Mesenchymal stem cell (in vitro differentiated cells and primary cell): ENCODE data around the gene SLK.

ENCODE experiments used
- DNase-seq: peaks from one replicate; pipeline ENCODE4 v3.0.0-alpha.2; 2013
- H2AFZ ChIP-seq: one replicate; pipeline ENCODE4 v1.6.1; 2013; ENCODE audit warnings: low read depth, mild to moderate bottlenecking, control low read depth, inconsistent platforms, low read length, moderate library complexity
- H2AK5ac ChIP-seq: 2 replicates; pipeline ENCODE4 v1.6.1; 2013; ENCODE audit warnings: low read length, moderate library complexity, mild to moderate bottlenecking, inconsistent platforms; ENCODE audit not compliant: severe bottlenecking
- H2BK120ac ChIP-seq: one replicate; pipeline ENCODE4 v1.6.1; 2013; ENCODE audit warnings: low read depth, mild to moderate bottlenecking, inconsistent platforms, low read length, moderate library complexity
- H2BK12ac ChIP-seq, 2 experiments: one replicate each; pipeline ENCODE4 v1.6.1; 2013; ENCODE audit warnings: inconsistent platforms in 2 of 2, low read length in 2 of 2, mild to moderate bottlenecking in 2 of 2, moderate library complexity in 2 of 2, control low read depth in 1 of 2
- H2BK15ac ChIP-seq: one replicate; pipeline ENCODE4 v1.6.1; 2013; ENCODE audit warnings: mild to moderate bottlenecking, low read depth, inconsistent platforms; ENCODE audit not compliant: poor library complexity, severe bottlenecking
- H2BK5ac ChIP-seq: 2 replicates; pipeline ENCODE4 v1.6.1; 2013; ENCODE audit warnings: low read depth, mild to moderate bottlenecking, low read length, control low read depth, inconsistent platforms; ENCODE audit not compliant: poor library complexity, severe bottlenecking
- H3K14ac ChIP-seq, 2 experiments: one replicate each; pipeline ENCODE4 v1.6.1; 2013; ENCODE audit warnings: inconsistent platforms in 2 of 2, low read length in 2 of 2, control low read depth in 1 of 2, mild to moderate bottlenecking in 1 of 2, moderate library complexity in 1 of 2
- H3K18ac ChIP-seq, 2 experiments: one replicate each; pipeline ENCODE4 v1.6.1; 2013; ENCODE audit warnings: inconsistent platforms in 2 of 2, low read length in 2 of 2, control low read depth in 1 of 2, low read depth in 1 of 2, mild to moderate bottlenecking in 1 of 2
- H3K23ac ChIP-seq, 2 experiments: one replicate each; pipeline ENCODE4 v1.6.1; 2013; ENCODE audit warnings: inconsistent platforms in 2 of 2, low read length in 2 of 2, mild to moderate bottlenecking in 2 of 2, moderate library complexity in 2 of 2, control low read depth in 1 of 2
- H3K27ac ChIP-seq: 2 replicates; pipeline ENCODE4 v1.5.1; 2013; ENCODE audit warnings: mild to moderate bottlenecking, moderate library complexity, low read length, control low read depth, inconsistent platforms; ENCODE audit not compliant: poor library complexity, severe bottlenecking
- H3K27me3 ChIP-seq, 2 experiments: 2 replicates each; pipeline versions ENCODE4 v1.6.1 to v1.7.0; 2013; ENCODE audit warnings: low read length in 2 of 2, mild to moderate bottlenecking in 2 of 2, moderate library complexity in 2 of 2, control low read depth in 1 of 2, inconsistent platforms in 1 of 2; ENCODE audit not compliant: control insufficient read depth in 1 of 2, insufficient read depth in 1 of 2
- H3K36me3 ChIP-seq, 2 experiments: 2 replicates each; pipeline versions ENCODE4 v1.6.1 to v1.7.0; 2013; ENCODE audit warnings: low read length in 2 of 2, control low read depth in 1 of 2, inconsistent platforms in 1 of 2, low read depth in 1 of 2, mild to moderate bottlenecking in 1 of 2; ENCODE audit not compliant: insufficient read depth in 2 of 2, control insufficient read depth in 1 of 2
- H3K4ac ChIP-seq, 2 experiments: one replicate each; pipeline ENCODE4 v1.6.1; 2013; ENCODE audit warnings: inconsistent platforms in 2 of 2, low read length in 2 of 2, mild to moderate bottlenecking in 2 of 2, moderate library complexity in 2 of 2, control low read depth in 1 of 2, low read depth in 1 of 2
- H3K4me1 ChIP-seq: 2 replicates; pipeline ENCODE4 v1.6.1; 2013; ENCODE audit warnings: low read depth, low read length, control low read depth; ENCODE audit not compliant: control insufficient read depth, insufficient read depth
- H3K4me2 ChIP-seq: 2 replicates; pipeline ENCODE4 v1.6.1; 2013; ENCODE audit warnings: low read length, mild to moderate bottlenecking, inconsistent platforms; ENCODE audit not compliant: poor library complexity, severe bottlenecking
- H3K4me3 ChIP-seq, 2 experiments: 2 replicates each; pipeline versions ENCODE4 v1.5.1 to v1.7.0; 2013; ENCODE audit warnings: low read length in 2 of 2, mild to moderate bottlenecking in 2 of 2, control low read depth in 1 of 2, low read depth in 1 of 2; ENCODE audit not compliant: insufficient read depth in 1 of 2
- H3K79me1 ChIP-seq: replicated peaks from 2 replicates; pipeline ENCODE4 v1.6.1; 2013; ENCODE audit warnings: mild to moderate bottlenecking, control low read depth, low read length, inconsistent platforms; ENCODE audit not compliant: poor library complexity, severe bottlenecking
- H3K9ac ChIP-seq: 2 replicates; pipeline ENCODE4 v1.7.0; 2013; ENCODE audit warnings: mild to moderate bottlenecking, low read length, moderate library complexity
- H3K9me3 ChIP-seq: 2 replicates; pipeline ENCODE4 v1.7.0; 2013; ENCODE audit warnings: mild to moderate bottlenecking, low read length; ENCODE audit not compliant: control insufficient read depth
- H4K8ac ChIP-seq: one replicate; pipeline ENCODE4 v1.6.1; 2013; ENCODE audit warnings: inconsistent platforms, mild to moderate bottlenecking, low read length, moderate library complexity
- H4K91ac ChIP-seq: one replicate; pipeline ENCODE4 v1.6.1; 2013; ENCODE audit warnings: mild to moderate bottlenecking, low read length, inconsistent platforms
- WGBS: methylation state at CpG from one replicate; pipeline ENCODE4 v1.1.7; 2013; ENCODE audit warnings: mixed read lengths; 5-methylcytosine and 5-hydroxymethylcytosine counted together

Gene SLK

DNA sequence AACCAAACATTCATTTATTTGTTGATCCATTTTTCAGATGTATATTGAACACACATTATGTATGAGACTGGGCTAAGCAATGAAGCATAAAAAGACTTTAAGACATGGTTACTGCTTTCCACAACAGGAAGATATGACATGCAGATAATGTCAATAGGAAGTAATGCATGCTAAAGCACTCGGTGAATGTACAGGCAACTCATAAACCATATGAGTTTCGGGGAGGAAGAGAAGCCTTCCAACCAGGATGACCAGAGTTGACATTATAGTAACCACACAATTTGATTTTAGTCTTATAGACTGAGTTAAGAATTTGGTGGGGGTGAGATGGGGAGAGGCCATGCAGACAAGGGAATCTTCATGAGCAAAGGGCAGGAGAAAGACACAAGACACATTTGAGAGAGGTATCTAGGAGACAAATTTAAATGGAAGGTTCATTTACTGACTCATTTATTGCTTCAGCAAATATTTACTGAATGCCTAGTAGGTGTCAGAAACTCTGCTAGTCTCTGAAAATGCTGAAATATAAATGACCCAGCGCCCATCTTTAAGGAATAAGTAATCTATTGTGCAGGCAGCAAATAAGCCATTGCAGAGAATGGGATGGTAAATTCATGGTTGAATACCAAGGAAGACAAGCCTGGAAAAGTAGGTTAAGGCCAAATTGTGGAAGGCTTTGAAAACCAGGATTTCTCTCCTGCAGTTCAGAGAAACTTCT lies 19.0 kb upstream of the SLK start:
- no peaks in the 10 kb centered on the region for H3K36me3 ChIP-seq
- no peak overlapping the region for H4K91ac ChIP-seq
- no peaks in the 10 kb centered on the region for H3K27me3 ChIP-seq
- H2BK5ac ChIP-seq = no peak overlapping the region
- WGBS = 87% methylated on average over 3 of the region's 3 CpGs
- no peak overlapping the region for H3K4me3 ChIP-seq
- no peaks in the 10 kb centered on the region for H3K79me1 ChIP-seq
- no peak overlapping the region for H3K4me2 ChIP-seq
- no peak overlapping the region for H2BK15ac ChIP-seq
- no peak overlapping the region for H3K27ac ChIP-seq
- H3K18ac ChIP-seq = no peak overlapping the region
- no peaks in the 10 kb centered on the region for H3K4me1 ChIP-seq
- H3K9ac ChIP-seq = no peak overlapping the region
- no peak overlapping the region for H3K4ac ChIP-seq
- H2AK5ac ChIP-seq = no peak overlapping the region
- H3K23ac ChIP-seq = no peak overlapping the region
- H2BK120ac ChIP-seq = no peak overlapping the region
- H3K9me3 ChIP-seq = no peaks in the 10 kb centered on the region
- DNase-seq = no peak
- H4K8ac ChIP-seq = no peak overlapping the region
- H2AFZ ChIP-seq = no peak overlapping the region
- no peak overlapping the region for H3K14ac ChIP-seq
- no peak overlapping the region for H2BK12ac ChIP-seq

DNA sequence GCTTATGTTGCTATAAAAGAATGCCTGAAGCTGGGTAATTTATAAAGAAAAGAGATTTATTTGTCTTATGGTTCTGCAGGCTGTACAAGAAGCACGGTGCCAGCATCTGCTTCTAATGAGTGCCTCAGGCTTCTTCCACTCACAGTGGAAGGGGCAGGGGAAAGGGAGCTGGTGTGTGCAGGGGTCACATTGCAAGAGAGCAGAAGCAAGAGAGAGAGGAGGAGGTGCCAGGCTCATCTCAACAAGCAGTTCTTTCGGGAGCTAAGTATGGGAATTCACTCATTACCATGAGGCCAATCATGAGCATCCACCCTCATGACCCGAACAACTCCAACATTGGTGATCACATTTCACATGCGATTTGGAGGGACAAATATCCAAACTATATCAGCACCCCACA lies 17.2 kb upstream of the SLK start:
- Histone ChIP-seq H2BK12ac (no peak overlapping the region), H3K14ac (no peak overlapping the region), H3K36me3 (no peaks in the 10 kb centered on the region), H3K79me1 (no peaks in the 10 kb centered on the region), H4K91ac (no peak overlapping the region), H3K23ac (no peak overlapping the region), H2BK120ac (no peak overlapping the region), H3K4me2 (no peak overlapping the region), H3K27me3 (no peaks in the 10 kb centered on the region), H2AK5ac (no peak overlapping the region), H3K4me1 (no peaks in the 10 kb centered on the region), H3K4ac (no peak overlapping the region), H2BK5ac (no peak overlapping the region), H3K18ac (no peak overlapping the region), H2AFZ (no peak overlapping the region), H2BK15ac (no peak overlapping the region), H4K8ac (no peak overlapping the region), H3K27ac (no peak overlapping the region), H3K4me3 (no peak overlapping the region), H3K9ac (no peak overlapping the region), H3K9me3 (peaks cover 6% of the 10 kb centered on the region)
- WGBS = 77% methylated on average over 3 of the region's 4 CpGs
- DNase-seq = no peak

DNA sequence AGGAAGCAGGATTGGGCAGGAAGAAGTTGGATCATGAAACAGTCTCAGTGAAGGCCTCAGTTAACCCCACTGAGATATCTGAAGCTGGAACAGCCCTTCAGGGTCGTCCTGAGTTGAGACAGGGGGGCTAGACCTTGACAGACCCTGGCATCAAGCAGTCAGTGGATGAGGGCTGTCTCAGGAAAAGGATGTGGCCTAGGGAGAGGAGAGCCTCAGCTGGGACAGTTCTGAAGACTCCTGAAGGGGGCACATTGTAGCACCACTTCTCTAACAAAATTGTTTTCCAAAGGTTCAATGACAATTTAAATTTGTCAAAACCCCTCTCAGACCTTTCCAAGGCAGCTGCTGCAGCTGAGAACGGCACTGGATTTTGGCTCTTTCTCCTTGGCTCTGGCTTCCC lies 15.8 kb upstream of the SLK start:
- Histone ChIP-seq H3K79me1 (no peaks in the 10 kb centered on the region), H3K14ac (no peak overlapping the region), H3K36me3 (no peaks in the 10 kb centered on the region), H3K4me2 (no peak overlapping the region), H2AFZ (no peak overlapping the region), H2BK15ac (no peak overlapping the region), H2BK5ac (no peak overlapping the region), H3K9ac (no peak overlapping the region), H4K91ac (no peak overlapping the region), H2AK5ac (no peak overlapping the region), H2BK12ac (no peak overlapping the region), H3K4ac (no peak overlapping the region), H3K23ac (no peak overlapping the region), H2BK120ac (no peak overlapping the region), H3K27me3 (no peaks in the 10 kb centered on the region), H3K4me3 (no peak overlapping the region), H4K8ac (no peak overlapping the region), H3K18ac (no peak overlapping the region), H3K9me3 (peaks cover 7% of the 10 kb centered on the region), H3K27ac (no peak overlapping the region), H3K4me1 (no peaks in the 10 kb centered on the region)
- no peak for DNase-seq
- 50% methylated on average over 2 of the region's 2 CpGs for WGBS

DNA sequence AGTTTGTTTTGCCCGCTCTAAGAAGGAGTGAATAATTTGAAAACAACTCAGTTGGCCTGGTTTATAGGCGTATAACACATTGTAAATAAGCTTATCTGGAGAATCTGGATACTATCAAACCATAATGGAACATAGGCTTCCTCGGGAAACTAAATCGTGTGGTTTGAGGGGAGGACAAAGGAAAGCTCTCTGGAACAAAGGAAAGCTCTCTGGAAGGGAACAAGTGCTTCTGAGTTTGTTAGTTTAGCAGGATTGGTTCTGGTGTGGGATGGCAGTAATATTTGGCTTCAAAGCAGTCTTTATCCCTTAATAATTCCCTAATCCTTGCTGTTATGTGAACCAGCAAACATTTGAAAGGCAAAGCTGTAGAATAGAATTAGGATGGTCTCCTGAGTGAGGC lies 15.0 kb upstream of the SLK start:
- Histone ChIP-seq H3K18ac (no peak overlapping the region), H3K27ac (no peak overlapping the region), H3K4me3 (no peak overlapping the region), H2AFZ (no peak overlapping the region), H3K14ac (no peak overlapping the region), H3K9ac (no peak overlapping the region), H3K4ac (no peak overlapping the region), H2BK5ac (no peak overlapping the region), H3K36me3 (no peaks in the 10 kb centered on the region), H3K23ac (no peak overlapping the region), H4K8ac (no peak overlapping the region), H2BK15ac (no peak overlapping the region), H3K4me2 (no peak overlapping the region), H2BK12ac (no peak overlapping the region), H4K91ac (no peak overlapping the region), H2BK120ac (no peak overlapping the region), H3K4me1 (no peaks in the 10 kb centered on the region), H3K79me1 (no peaks in the 10 kb centered on the region), H3K27me3 (no peaks in the 10 kb centered on the region), H2AK5ac (no peak overlapping the region), H3K9me3 (peaks cover 7% of the 10 kb centered on the region)
- 78% methylated on average over 2 of the region's 4 CpGs for WGBS
- no peak for DNase-seq
